Adrenal gland (tissue), 5 donors: ENCODE measurements around the gene VEGFA.

Experiments
- POLR2A ChIP-seq, 2 donors: fragments of 450-650 bp; IDR thresholded peaks; one replicate each; pipeline ENCODE4 v1.6.1; 2017; ENCODE audit warnings: antibody characterized with exemption in 2 of 2, mild to moderate bottlenecking in 2 of 2, moderate library complexity in 1 of 2
- TF ChIP-seq, protein P1 (sequence below), 6 experiments: fragments of 450-650 bp in 4 of 6; fragments of 200-600 bp in 2 of 6; sonication (generic) in 1 of 6; IDR thresholded peaks; 1 replicate in 5 of 6; 2 replicates in 1 of 6; pipeline versions ENCODE4 v1.5.1 to v1.8.0; 2016 to 2021; ENCODE audit warnings: antibody characterized with exemption in 6 of 6, mild to moderate bottlenecking in 2 of 6, moderate library complexity in 1 of 6
- donor health status: DM: no; HTN: no; CAD: no.

GRCh38 chr6:43737272-43738081, 32.5 kb upstream of the VEGFA start:
- TF ChIP-seq, protein P1, sequence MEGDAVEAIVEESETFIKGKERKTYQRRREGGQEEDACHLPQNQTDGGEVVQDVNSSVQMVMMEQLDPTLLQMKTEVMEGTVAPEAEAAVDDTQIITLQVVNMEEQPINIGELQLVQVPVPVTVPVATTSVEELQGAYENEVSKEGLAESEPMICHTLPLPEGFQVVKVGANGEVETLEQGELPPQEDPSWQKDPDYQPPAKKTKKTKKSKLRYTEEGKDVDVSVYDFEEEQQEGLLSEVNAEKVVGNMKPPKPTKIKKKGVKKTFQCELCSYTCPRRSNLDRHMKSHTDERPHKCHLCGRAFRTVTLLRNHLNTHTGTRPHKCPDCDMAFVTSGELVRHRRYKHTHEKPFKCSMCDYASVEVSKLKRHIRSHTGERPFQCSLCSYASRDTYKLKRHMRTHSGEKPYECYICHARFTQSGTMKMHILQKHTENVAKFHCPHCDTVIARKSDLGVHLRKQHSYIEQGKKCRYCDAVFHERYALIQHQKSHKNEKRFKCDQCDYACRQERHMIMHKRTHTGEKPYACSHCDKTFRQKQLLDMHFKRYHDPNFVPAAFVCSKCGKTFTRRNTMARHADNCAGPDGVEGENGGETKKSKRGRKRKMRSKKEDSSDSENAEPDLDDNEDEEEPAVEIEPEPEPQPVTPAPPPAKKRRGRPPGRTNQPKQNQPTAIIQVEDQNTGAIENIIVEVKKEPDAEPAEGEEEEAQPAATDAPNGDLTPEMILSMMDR (IDR thresholded peaks at IDR 0.05) = no peak
- TF ChIP-seq POLR2A (IDR thresholded peaks at IDR 0.05) = no peak
